GM12864 (cell line): ENCODE results near the gene CAPN2.
"Not testable (repeated sequence)": the region's sequence is repeated elsewhere in the genome, so short reads cannot be mapped to it uniquely, and the experiment has no call there.

Source experiments
- DNase-seq: peaks from one replicate; pipeline ENCODE4 v3.0.0-alpha.2; 2011; ENCODE audit warnings: low read depth
- H3K4me3 ChIP-seq: 2 replicates; pipeline ENCODE4 v1.5.1; 2011; ENCODE audit warnings: mild to moderate bottlenecking, low read depth, low read length, control low read depth
- TF ChIP-seq, protein P1 (sequence below): IDR thresholded peaks from 2 replicates; pipeline ENCODE4 v1.5.1; 2011; ENCODE audit warnings: low read depth, mild to moderate bottlenecking, moderate library complexity, low read length, control low read depth, inconsistent platforms; ENCODE audit errors: missing control alignments

The CAPN2 gene

DNA sequence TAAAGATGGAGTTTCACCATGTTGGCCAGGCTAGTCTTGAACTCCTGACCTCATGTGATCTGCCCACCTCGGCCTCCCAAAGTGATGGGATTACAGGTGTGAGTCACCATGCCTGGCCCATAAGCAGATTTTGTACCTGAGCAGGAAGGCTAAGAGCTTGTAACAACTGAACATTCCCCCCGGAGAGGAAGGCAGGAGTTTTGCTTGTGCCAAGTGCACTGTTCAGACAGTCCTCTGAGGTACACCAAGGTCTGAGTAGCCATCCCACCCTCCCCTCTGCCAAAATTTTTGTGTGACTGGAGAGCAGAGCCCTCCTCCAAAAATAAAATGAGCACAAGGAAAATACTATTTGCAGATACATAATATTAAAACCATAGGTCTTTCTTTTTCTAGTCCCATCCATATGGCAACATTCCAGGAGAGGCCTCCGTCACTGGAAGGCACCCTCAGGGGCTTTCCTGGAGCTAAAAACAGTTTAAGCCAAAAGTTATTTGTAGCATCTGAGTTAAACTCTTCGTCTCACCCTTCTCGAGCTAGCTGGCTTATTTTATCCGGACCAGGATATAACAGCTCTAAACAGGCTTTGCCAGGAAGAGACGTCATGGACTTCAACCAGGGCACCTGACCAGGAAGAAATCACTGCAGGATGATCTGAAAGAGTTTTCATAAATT lies 27.2 kb downstream of the CAPN2 start:
- no peak overlapping the region for H3K4me3 ChIP-seq

DNA sequence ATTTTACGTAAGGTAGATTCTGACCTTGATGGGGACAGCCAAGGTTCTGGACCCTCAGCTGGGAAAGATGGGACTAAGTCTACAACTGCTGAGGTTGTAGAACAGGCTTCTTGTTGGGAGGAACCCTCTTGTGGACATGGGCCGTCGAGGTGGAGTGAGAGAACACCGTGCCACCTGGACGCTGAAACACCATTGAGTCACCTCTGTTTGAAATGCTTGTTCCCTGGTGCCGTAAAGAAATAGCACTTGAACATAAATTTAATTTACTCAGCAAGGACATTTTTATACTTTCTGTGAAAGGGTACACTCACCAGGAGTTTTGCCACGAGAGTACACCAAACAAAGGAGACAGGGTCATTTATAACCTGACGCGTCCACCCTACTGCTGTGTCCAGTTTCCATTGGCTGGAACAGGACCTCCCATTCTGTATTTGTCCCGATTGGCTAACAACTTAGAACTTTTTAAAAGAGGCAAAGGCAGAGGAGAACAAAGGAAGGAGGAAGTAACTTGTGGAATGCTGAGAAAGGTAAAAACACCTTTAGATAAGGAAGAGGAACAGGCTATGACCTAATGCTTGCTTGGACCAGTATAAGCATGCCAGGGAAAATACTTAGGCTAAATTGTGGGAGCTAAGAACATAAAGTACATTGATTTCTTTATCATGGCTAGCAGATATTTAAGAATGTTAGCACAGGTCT lies 27.8 kb downstream of the CAPN2 start:
- H3K4me3 ChIP-seq, DNase-seq: not testable (repeated sequence)

More for the DNA sequence above, 27.2 kb downstream of the CAPN2 start:
- TF ChIP-seq, protein P1, sequence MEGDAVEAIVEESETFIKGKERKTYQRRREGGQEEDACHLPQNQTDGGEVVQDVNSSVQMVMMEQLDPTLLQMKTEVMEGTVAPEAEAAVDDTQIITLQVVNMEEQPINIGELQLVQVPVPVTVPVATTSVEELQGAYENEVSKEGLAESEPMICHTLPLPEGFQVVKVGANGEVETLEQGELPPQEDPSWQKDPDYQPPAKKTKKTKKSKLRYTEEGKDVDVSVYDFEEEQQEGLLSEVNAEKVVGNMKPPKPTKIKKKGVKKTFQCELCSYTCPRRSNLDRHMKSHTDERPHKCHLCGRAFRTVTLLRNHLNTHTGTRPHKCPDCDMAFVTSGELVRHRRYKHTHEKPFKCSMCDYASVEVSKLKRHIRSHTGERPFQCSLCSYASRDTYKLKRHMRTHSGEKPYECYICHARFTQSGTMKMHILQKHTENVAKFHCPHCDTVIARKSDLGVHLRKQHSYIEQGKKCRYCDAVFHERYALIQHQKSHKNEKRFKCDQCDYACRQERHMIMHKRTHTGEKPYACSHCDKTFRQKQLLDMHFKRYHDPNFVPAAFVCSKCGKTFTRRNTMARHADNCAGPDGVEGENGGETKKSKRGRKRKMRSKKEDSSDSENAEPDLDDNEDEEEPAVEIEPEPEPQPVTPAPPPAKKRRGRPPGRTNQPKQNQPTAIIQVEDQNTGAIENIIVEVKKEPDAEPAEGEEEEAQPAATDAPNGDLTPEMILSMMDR, result no peak
- DNase-seq, result no peak

DNA sequence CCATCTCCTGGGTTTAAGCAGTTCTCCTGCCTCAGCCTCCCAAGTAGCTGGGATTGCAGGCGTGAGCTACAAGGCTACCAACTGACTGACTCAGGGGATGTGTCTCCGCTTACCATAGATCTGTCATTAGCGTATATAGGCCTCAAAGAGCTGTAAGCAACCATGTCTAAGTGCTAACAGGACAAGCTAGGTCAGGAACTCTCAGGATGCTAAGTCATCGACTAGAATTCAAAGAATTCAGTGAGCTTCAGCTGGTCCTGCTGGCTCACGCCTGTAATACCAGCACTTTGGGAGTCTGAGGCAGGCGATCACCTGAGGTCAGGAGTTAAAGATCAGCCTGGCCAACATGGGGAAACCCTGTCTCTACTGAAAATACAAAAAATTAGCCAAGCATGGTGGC lies 29.5 kb downstream of the CAPN2 start:
- DNase-seq, result no peak
- TF ChIP-seq, protein P1, result no peak
- H3K4me3 ChIP-seq, result no peak overlapping the region

DNA sequence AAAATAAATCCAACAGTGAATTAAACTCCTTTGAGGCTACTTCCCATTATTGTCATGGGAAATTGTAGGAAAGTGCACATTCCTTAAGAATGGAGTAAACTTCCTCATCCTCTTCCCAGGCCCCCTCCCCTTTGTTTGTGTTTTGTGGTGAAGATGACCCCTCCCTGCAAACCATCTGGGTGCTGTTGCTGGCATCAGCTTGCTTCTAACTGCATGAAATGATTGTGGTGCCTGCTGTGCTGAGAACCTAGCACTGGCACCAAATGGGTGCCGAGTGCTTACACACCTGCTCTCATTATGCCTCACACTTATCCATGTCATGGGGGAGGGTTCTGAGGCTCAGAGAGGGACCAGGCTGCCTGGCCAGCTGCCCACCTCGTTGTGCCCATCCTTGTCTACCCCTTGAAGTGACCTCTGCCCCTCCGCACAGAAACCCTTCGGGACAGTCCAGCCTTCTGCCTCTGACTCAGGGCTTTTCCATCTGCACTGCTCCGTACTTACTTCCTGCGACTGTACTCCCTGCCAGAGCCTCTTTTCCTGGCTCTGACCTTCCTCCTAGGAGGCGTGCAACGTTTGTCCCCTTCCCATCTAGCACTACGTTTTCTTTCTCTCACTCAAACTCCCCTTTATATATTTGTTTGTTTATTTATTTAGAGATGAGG lies 30.6 kb downstream of the CAPN2 start:
- H3K4me3 ChIP-seq, result no peak overlapping the region
- DNase-seq, result no peak
- TF ChIP-seq, protein P1, result no peak

DNA sequence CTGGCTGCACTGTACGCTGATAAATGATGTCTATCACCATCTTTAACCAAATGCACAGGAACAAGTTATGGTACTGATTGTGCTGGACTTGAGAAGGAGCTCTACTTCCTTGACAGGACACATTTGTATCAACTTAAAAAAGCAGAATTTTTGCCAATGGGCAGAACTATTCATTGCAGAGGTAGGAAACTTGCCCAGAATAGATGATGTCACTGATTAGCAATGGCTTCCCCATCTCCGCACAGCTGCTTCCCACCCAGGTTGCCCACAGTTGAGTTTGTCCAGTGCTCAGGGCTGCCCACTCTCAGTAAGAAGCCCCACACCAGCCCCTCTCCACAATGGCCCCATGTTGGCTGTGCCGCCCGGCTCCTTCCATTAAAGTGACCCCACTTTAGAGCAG lies 33.4 kb downstream of the CAPN2 start:
- DNase-seq, result no peak
- TF ChIP-seq, protein P1, result no peak
- no peak overlapping the region for H3K4me3 ChIP-seq

DNA sequence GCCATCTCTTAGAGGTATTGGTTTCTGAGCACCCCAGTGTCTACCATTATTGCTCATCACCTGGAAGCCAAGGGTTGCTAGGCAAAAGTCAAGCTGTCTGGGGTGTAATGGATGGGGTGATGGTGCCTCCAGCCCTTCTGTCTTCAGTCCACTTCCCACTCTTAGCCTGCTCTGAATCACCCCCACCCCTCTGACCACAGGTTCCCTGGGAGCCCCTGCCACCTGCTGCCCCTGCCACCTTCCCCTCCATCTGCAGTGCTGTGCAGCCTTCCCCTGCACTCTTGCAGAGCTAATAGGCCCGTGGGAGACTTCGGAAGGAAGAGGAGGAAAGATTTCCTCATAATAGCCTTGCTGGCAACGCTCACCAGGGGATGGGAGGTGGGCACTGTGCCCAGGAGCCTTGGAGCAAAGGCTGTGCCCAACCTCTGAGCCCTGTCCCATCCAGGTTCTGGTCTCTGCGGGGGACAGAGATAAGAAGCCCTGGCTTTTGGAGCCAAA lies 35.5 kb downstream of the CAPN2 start:
- TF ChIP-seq, protein P1, result no peak
- DNase-seq, result no peak
- no peak overlapping the region for H3K4me3 ChIP-seq

DNA sequence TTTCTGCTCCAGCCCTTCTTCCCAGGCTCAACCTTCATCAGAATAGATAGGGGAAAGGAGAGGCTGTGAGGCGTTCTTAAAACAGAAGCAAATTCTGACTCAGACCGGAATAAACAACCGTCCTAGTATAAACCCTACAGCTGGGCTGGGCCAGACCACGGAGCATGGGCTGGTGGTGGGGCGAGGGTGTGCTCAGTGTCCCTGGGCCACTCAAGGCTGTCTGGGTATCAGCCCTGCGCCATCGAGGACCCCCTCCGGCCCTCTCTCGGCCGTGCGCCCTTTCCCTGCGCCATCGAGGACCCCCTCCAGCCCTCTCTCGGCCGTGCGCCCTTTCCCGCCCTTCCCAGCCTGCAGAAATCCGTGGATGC lies 36.0 kb downstream of the CAPN2 start:
- TF ChIP-seq, protein P1, result no peak
- H3K4me3 ChIP-seq, result no peak overlapping the region; the same call in 1 of the 2 replicates
- DNase-seq, result no peak
